GM12801 (cell line): ENCODE measurements around the gene DPYSL5.

Source experiments
- CTCF ChIP-seq: IDR thresholded peaks from one replicate; pipeline ENCODE4 v1.5.1; 2011; ENCODE audit warnings: control low read depth; ENCODE audit not compliant: insufficient read length; ENCODE audit errors: extremely low read depth

Gene DPYSL5

GRCh38 chr2:26900831-26901321 is 52.9 kb downstream of the DPYSL5 start:
- TF ChIP-seq CTCF, result no peak

DNA sequence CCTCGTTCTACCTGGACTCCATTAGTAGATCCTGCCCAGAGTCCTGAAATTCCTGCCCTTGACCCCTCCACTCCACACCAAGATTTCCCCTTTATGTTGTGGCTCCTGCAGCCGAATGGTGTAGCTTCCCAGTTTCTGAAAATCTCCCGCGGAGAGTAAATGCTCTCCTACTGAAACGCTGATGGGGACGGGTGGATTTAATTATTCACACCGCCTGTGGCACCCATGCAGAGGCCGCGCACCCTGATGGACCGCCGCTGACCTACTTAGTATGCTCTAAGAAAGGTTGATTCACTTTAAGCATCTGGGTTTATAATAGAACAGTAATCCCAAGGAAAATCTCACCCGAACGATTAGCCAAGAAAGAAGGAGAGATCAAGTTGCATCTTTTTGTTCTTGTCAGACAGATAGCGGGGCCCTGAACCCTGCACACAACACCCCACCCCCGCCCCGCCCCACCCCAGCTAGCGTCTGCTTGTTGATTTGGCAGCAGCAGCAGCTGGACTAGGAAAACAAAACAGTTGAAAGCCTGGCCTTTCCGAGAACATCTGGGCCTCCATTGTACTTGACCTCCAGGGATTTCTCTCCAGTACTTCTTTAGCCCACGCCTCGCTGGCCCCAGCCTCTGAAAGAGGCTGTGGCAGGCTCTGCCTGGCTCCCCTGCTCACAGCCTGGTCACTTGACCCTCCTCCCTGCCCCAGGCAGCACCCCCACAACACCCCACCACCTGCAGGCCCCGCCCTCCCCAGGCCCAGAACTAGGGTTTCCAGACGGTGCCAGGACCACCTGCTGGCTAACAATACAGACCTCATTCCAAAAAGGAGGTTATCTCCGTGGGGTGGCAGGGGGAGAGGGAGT is 53.6 kb downstream of the DPYSL5 start:
- no peak for TF ChIP-seq CTCF

GRCh38 chr2:26903676-26904075 is 55.7 kb downstream of the DPYSL5 start:
- no peak for TF ChIP-seq CTCF

DNA sequence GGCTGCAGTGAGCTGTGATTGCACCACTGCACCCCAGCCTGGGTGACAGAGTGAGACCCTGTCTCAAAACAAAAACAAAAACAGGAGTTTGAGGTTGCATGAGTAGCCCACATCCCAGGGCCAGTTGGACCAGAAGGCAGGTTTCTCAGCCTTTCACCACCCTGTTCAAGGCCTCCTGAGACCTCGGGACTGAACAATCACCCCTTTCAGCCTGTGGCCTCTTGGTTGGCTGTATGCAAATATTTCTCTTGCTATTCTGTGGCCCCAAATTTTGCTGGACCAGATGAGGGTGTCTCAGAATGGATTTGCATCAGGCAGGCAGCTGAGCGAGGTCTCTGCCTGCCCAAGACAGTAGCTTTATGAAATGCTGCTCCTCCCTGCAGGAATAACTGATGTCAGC is 56.9 kb downstream of the DPYSL5 start:
- TF ChIP-seq CTCF, result no peak

GRCh38 chr2:26905341-26906198 is 57.6 kb downstream of the DPYSL5 start:
- no peak for TF ChIP-seq CTCF

GRCh38 chr2:26907416-26907815 is 59.5 kb downstream of the DPYSL5 start:
- TF ChIP-seq CTCF, result no peak

- TF ChIP-seq CTCF, result no peak
Measured at GRCh38 chr2:26910176-26910575, 62.2 kb downstream of the DPYSL5 start.
